NCI-H82 treated with DMSO at 0.1 percent for 48 hours (cell line): ENCODE results near the gene GALNT3.

ENCODE experiments used
- DNase-seq: peaks from one replicate; lab custom pipeline; 2025; ENCODE audit not compliant: unreplicated experiment; lab: John Stamatoyannopoulos, UW

Gene GALNT3

DNA sequence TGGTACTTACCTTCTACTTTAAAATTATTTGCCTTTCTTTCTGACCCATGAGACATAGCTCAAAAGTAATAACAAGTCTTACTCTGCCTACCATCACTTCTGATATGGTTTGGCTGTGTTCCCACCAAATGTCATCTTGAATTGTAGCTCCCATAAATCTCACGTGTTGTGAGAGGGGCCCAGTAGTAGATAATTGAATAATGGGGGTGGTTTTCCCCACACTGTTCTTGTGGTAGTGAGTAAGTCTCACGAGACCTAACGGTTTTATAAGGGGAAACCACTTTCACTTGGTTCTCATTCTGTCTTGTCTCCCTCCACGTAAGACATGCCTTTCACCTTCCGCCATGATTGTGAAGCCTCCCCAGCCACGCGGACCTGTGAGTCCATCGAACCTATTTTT lies 47.5 kb downstream of the GALNT3 start:
- DNase-seq: no peak

DNA sequence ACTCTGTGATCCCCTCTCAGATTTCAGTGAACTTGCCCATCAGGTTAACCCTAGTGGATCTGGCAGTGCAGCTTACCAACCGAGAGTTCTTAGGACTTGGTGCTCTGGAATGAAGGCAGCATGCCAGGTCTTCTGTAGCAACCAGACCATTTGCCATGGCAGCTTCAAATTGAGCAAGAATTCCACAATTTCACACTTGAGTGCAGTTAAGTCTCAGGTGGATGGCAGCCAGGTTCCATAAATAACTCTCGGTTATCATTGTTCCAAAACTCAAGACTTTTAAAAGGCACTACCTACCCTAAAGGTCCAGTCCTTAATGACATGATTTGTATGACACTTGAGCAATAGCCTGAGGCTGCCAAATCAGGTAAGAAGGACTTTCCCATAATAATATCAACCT lies 48.1 kb downstream of the GALNT3 start:
- DNase-seq: no peak

DNA sequence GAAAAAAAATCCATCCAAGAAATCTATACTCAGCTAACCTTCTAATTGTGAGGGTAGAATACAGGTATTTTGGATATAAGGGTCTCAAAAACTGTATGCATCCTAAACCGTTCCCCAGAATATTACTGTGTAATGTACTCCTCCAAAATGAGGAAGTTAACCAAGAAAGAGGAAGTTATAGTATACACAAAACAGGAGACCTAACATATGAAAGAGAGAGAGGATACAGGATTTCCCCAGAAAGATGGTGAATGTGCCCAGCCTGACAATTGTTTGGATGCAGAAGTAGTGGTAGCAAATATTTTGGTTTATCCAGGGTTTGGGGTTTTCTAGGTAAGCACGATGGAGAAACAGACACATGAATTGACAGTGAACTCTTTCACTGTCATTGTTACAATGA lies 50.6 kb downstream of the GALNT3 start:
- no peak for DNase-seq

DNA sequence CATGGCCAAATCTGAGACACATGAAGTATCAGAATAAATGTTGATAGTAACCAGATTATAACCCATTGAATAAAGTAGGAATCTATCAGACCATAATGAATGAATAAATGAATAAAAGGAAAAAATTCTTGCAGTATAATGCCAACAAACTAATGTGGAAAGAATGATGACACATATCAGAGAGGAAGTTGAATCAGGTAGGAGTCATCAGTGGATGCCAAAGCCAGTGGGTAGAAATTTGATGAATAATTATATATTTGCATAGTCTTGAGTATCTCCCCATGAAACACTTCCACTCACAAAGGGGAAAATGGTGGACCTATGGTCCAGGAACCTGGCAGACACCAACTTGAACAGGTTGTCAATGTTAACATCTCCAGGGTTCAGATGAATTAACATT lies 68.6 kb downstream of the GALNT3 start:
- no peak for DNase-seq

DNA sequence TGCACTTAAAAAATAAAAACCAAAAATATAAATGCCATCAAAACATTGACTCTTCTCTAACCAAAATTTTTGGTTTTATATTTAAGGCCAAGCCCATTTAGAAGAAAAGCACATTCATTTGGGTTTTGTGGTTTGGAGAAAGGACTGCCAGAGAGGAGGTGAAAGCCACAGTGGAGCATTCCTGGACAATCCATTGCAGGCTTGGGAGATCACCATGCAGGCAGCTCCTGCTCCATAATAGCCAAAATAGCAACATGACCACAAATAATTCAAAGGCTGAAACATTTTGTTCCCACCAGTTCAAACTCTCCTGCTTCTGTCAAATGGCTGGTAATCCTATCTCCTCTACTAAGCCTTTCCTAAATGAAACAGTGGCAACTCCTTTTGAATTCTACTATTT lies 73.5 kb downstream of the GALNT3 start:
- no peak for DNase-seq

DNA sequence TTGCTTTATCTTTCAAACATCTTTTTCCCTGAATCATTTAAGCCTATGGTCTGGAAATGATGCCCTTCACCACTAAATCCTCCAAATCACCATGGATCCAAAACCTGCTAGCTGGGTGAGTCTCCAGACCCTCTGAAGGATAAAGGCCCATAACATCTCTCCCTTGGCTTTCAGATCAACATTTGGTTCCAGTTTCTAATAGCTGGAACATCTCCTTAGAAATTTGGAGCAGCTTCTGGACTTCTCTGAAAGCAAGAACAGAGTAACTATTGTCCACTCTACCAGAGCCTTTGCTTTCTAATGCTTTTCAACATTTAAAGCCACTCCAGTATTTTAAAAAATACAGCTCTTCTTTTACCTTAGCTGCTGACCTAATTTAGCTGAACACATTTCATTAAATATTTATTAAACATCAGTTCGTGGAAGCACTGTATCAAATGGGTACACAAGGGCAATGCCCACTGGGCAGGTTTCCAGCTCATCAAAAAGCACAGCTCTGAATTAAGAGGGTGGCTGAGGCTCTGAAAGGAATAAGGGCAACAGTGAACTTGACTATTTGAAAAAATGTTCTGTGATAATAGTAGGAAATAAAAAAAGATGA lies 75.3 kb downstream of the GALNT3 start:
- no peak for DNase-seq

DNA sequence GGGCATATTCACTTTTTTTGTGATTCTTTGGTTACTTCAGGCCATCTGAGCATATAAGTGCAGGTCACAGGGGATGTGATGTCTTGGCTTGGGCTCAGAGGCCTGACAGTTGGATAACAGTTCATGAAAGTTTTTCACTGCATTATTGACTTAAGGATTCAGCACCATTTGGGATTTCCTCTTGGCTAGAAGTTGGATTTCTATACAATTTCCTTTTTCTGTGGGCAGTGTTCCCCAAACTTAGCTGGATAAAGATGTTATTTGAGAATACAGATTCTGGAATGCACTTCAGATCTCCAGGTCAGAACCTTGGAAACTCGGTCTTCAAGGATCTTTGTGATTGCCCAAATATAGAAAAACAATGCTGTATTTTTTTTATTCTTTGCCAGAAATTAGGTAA lies 78.0 kb downstream of the GALNT3 start:
- no peak for DNase-seq

DNA sequence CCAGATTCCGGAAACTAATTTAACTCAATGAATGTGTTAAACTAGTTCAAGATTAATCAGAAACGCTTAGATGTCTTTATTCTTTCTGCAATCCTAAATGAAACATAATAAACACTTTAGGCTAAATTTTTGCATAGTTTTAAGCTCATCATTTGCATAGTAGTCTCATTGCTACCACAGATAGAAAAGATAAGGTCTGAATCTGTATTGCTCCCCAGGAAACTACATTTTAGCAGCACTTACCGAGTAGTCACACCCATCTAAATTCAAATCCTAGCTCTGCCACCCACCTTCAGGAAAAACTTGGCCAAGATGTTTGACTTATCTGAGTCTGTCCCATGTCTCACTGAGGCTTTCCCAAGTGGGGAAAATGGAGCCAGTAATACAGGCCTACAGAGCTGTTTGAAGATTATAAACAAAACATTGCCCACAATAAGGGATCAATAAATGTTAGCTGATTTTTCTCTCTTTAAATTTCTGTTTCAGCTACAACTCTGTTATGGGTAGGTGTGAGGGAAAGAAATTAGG lies 87.0 kb downstream of the GALNT3 start:
- no peak for DNase-seq

DNA sequence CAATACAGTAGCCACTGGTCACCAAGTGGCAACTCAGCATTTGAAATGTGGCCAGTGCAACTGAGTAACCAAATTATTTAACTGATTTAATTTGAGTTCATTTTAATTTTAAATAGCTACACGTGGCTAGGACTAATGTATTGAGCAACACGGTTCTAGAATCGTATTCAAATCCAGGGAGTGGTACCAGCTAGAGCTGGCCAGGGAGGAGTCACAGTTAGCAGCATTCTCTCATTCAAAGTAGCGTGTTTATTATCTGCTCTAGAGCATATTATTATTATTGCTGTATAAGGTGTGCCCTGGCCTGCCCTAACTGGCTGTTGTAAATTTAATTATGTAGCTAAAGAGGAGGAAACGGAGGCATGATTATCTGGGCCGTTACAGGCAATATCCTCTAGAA lies 92.9 kb downstream of the GALNT3 start:
- no peak for DNase-seq

DNA sequence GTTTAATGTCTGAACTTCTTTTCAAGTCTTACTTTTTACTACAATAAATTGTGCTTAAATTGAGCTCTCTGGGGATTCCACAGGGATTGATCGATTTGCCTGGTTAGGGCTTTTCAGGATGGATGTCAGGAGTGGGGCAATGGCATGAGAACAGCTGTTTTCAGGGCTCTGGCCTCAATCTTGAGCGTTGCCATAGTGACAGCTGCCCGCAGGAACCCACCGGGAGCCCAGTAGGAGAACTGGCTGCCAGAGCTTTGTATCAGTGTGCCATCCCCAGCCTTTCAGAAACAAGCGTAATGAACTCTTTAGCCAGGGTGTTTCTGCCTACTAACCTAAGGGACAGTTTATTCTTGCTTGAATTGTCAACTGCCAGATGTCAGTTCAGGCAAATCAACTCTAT lies 93.5 kb downstream of the GALNT3 start:
- DNase-seq: no peak

DNA sequence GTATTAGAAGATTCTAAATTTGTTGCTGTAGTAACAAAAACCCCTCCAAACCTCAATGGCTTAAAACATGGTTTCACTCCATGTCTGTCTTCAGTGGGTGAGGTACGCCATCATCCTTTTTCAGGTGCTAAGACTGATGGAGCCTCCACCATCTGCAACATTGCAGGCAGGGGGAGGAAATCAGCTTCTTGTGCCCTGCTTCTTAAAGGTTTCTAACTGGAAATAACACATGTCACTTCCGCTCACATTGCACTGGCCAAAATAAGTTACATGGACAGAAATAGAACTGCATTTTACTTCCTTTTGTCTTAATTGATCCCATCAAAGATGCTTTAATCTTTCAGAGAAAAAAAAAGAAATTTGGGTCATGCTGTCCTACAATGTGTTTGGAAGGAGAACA lies 94.1 kb downstream of the GALNT3 start:
- no peak for DNase-seq

DNA sequence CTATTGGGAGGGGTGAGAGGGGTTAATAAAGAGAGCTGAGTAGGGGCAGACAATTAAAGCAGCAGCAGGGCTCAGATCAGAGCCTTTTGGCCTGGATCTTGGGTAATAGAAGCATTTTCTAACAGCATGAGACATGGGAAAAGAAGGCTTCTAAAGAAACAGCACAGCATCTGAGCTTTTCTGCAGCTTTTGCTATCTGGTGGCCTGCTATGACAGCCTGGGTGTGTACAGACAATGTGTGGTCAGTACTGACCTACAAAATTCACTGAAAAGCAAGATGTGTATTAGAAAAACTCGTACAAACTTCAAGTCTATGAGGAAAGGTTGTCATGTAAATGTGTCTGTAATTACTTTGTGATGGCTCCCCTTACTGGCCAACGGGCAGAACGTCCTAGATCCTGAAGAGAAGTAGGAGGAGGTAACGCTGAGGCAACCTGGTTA lies 95.6 kb downstream of the GALNT3 start:
- peak; percentile 51 for DNase-seq

DNA sequence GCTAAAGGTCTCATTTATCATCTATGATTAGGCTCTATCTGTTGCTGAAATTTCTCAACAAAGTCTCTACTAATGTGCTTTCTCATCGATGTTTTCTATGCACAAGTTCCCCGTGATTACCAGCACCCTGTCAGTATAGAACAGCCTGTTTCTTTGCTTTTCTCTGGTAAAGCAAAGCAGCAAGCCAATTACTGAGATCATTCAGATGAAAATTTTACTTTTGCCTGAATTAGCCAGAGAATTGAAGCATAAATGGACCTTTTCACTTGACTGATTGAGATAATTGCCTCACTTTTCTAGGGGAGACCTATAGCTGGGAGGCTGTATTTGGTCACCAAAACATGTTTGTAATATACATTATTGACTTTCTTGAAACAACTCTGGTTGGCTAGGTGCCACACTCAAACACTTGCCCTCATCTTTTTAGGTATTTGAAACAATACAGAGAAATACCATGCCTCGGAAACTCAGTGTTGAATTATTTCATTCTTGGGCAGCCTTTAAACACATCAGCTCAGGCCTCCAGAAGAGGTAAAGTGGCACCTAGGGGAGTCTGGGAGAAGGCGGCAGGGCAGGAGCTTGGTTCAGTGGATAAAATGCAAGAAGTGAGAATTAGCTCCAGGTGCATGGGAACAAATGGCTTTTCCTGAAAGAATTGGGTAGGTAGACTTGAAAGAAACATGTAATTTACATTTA lies 96.2 kb downstream of the GALNT3 start:
- DNase-seq: no peak
